DLD1 (cell line): ENCODE results near the gene JAG1.

Source experiments
- in situ Hi-C: cut with HindIII; loops from 2 replicates; pipeline ENCODE4 v1.10.0; 2017; ENCODE audit warnings: low sequenced_read_pairs

JAG1 gene

GRCh38 chr20:10699941-10700340 lies 26.1 kb upstream of the JAG1 start:
- in situ Hi-C loops: no loop called here

GRCh38 chr20:10699489-10699888 lies 25.7 kb upstream of the JAG1 start:
- in situ Hi-C loops: no loop called here

DNA sequence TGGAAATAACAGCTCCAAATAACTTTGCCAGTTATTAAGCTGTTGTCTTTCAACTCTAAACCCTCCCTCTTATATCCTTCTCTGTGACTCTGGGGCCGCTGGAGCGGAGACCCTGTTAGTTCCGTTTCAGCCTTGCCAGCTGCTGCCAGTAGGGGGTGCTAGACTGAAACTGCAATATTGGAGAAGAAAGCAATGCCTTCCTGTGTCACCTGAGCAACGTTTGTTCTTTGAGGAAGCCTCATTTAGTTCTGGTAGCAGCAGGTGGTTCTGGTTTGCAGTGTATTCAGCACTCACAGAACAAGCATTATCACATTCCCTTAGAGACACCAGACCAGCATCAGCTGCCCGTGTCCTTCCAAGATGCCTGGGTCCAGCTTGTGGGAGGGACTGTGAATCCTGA lies 22.9 kb upstream of the JAG1 start:
- in situ Hi-C loops: no loop called here

GRCh38 chr20:10689385-10689784 lies 15.6 kb upstream of the JAG1 start:
- in situ Hi-C loops: no loop called here

DNA sequence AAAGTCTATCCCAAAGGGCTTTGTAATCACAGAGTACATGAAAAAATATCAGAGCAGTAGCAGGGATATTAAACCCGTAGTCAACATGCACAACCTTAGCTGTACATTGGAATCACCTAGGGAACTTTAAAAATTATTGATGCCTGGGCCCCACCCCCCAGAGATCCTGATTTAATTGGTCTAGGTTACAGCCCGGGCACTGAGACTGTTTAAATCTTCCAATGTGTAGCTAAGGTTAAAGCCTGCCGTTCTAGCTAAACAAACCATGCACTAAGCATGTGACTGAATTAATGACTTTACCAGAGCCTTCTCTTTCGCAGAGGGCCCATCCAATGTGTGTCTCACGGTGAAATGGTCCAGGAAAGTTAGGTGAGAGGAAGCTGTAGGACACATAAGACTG lies 14.1 kb upstream of the JAG1 start:
- in situ Hi-C loops: no loop called here

GRCh38 chr20:10686356-10687133 lies 12.7 kb upstream of the JAG1 start:
- in situ Hi-C loops: no loop called here

DNA sequence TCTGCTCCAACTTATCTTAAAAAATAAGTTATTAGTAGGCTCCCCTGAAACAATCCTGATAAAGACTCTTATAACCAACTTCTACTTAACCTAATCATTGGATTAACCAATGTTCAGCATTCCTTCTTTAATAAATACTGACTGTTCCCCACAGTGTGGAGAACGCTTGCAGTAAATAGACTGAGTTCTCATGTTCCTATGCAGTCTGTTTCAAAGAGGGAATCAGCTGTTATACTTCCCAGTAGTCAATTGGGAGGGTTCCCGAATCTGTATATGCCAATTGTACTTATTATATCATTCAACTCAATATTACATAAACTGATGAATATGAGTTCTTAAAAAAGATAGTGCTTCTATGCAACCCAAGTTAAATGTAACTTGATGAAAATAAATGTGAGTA lies 9.7 kb upstream of the JAG1 start:
- in situ Hi-C loops: no loop called here

GRCh38 chr20:10682939-10683338 lies 9.1 kb upstream of the JAG1 start:
- in situ Hi-C loops: no loop called here

GRCh38 chr20:10681494-10681893 lies 7.7 kb upstream of the JAG1 start:
- in situ Hi-C loops: no loop called here

DNA sequence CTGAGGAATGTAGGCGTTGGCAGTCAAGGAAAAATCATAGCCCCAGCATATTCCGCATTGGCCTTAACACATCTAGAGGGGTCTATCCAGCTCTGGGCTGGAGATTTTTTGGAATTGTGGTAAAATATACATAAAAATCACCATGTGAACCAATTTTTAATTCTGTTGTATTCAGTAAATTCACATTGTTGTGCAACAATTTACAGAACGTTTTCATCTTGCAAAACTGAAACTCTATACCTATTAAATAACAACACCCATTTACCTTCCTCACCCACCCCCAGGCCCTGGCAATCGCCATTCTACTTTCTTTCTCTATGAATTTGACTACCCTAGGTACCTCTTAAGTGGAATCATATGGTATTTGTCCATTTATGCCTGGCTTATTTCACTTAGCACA lies 6.8 kb upstream of the JAG1 start:
- in situ Hi-C loops: no loop called here

GRCh38 chr20:10679269-10679668 lies 5.5 kb upstream of the JAG1 start:
- in situ Hi-C loops: no loop called here

- in situ Hi-C loops: no loop called here
Measured at GRCh38 chr20:10676518-10676917, 2.7 kb upstream of the JAG1 start.

DNA sequence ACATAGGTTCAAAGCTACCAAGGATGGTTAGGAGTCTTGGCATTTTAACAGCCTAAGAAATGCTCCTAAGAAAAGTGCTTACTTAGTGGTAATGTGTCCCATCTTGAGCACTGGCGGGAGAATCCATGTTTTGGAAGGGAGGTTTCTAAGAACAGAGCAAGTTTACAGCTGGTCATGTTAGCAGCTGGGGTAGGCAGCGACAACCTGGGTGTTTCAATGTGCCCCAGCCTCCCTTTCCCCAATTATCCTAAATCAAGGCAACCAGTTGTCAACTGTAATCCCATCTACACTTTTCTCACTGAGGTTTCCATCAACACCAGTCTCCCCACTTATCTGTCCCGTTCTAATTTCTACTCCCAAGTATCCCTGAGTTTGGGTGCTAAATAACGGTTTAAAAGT lies 1.6 kb upstream of the JAG1 start:
- in situ Hi-C loops: no loop called here

DNA sequence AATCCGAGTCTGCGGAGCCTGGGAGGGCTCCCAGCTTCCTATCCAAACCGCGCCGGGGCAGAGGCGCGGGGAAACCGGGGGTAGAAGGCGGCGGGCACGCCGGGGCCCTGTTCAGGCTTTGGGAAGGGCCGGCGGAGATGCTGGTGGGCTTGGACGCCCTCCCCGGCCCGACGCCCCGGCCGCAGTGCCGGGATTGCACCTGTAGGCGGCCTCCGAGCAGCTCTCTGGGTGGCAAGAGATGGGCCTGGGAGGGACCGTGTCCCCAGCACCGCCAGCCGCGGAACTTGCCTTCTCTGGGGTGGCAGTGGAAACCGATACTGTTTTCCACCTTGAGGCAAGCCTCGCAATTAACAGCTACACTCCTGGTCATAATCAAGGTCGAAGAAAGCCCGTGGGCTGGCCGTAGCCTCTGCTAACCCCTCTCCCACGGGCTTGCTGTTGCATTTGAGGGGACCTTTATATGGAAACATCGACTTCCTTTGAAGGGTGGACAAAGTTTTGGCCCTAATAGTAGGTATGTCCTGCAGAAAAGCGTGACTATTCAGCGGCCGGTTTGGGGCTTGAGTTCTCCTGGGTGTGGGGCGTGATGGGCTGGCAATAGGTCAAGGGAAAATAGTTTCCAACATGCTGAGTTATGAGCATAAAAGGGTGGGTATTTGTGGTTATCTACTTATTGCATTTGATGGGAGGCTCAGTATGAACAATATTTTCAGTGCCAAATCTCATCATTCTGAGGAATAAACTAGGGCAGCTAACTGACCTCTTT lies 1.1 kb upstream of the JAG1 start:
- in situ Hi-C loops: no loop called here

- in situ Hi-C loops: no loop called here
Measured at GRCh38 chr20:10673176-10673841, 490 bp downstream of the JAG1 start.

GRCh38 chr20:10672624-10673127 lies 1.1 kb downstream of the JAG1 start:
- in situ Hi-C loops: no loop called here

DNA sequence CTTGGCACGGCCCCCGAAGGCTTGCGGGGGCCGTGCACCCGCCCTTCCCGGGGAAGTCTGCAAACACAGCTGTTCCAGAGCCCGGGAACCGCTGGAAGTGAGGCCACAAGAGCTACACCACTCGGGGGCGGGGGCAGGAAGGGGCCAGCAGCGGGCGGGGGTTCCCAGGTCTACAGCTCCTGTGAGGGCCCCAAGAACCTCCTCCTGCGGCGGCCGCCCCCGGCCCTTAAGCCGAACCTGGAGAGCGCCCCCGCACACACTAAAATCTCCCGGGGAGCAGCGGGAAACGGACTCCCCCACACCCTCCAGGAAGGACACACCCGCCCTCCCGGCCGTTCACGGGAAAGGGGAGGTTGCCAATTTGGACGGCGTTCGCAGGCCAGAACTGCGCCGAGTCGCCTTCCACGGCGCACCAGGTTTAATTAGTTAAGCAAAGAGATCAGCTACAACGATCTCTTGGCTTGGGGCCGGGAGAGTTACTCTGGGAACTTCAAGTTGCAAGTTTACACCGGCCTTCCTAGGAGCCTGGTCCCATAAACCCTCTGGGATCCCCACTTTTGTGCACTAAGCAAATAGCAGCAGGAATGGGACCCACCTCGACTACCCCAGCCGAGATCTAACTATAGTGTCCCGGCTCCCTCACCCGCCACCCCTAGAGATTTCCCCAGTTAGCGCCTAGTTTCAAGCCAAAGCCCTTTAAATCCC lies 1.7 kb downstream of the JAG1 start:
- in situ Hi-C loops: no loop called here

DNA sequence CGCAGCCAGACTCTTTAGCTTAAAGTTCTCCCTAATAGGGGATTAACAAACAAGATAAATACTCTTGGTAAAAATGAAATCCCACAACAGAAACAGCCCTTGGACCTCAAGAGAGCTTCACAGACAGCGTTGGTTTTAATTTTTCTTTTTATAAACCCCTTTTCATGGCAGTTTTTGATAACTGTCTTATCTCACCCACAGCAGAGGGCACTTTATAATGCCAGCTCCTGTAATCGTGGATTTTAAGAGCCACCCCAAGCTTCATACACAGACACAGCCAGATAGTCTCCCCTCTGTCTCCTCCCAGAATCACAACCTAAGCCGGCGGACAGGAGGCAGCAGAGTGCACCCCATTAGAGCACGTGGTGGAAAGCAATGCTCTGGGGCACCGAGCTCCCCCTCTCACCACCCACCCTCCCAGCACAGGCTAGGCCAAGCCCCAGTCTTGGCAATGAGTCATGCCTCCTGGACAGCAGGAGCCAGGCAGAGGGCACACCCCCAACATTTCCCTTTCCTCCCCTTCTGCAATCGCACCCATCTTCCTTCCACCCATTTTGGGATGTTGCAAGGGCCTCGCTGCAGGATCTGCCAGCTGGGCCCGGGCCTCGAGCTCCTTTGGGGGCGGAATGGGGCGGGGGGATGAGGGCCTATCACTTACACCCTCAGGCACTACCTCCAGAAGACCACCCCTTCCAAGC lies 2.4 kb downstream of the JAG1 start:
- in situ Hi-C loops: no loop called here

- in situ Hi-C loops: no loop called here
Measured at GRCh38 chr20:10670501-10671220, 3.1 kb downstream of the JAG1 start.
